ENCODE results near the gene MIPEP.

Gene MIPEP

GRCh38 chr13:23849670-23850069 is 39.5 kb downstream of the MIPEP start:
- no peak for DNase-seq

GRCh38 chr13:23848646-23849141 is 40.5 kb downstream of the MIPEP start:
- DNase-seq, result no peak

DNA sequence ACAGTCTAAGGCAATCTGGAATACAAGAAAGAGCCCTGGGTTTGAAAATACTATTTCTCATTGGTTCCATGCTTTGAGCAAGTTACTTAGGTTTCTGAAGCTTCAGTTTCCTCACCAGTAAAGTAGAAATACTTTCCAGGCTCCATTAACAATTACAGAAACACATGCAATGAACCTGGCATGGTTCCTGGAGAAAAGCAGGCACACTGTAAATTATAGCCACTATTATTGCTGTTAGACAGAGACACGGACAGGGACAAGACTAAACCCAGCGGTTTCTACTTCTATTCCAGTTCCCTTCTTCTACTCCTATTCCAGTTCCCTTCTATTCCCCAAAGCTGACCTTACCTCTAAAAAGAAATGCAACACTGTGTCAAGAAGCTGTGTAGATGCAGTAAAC is 41.2 kb downstream of the MIPEP start:
- no peak for DNase-seq

- no peak for DNase-seq
Observed at GRCh38 chr13:23847497-23847896, 41.7 kb downstream of the MIPEP start.

- no peak for DNase-seq
Observed at GRCh38 chr13:23845105-23845725, 44.0 kb downstream of the MIPEP start.

- no peak for DNase-seq
Observed at GRCh38 chr13:23844132-23844531, 45.1 kb downstream of the MIPEP start.

- DNase-seq, result no peak
Observed at GRCh38 chr13:23843436-23843835, 45.8 kb downstream of the MIPEP start.

DNA sequence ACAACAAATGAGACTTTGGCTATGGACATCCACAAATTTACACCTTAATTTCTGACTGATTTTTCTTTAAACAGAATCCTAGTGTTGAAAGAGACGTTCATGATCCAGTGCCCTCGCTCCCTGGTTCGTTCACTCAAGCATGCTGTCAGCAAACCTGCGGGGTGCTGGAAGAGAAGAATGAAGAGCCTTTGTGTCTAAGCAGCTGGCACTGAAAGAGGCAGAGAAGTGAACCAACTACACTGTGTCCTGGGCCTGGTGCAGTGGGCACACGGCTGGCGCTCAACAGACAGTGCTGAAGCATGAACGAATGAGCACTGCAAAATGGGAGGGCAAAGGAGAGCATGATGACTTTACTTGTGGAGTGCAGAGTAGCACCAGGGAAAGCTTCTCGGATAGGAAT is 46.8 kb downstream of the MIPEP start:
- DNase-seq, result no peak

GRCh38 chr13:23833733-23834611 is 55.2 kb downstream of the MIPEP start:
- DNase-seq, result no peak

GRCh38 chr13:23828866-23829265 is 60.3 kb downstream of the MIPEP start:
- no peak for DNase-seq

DNA sequence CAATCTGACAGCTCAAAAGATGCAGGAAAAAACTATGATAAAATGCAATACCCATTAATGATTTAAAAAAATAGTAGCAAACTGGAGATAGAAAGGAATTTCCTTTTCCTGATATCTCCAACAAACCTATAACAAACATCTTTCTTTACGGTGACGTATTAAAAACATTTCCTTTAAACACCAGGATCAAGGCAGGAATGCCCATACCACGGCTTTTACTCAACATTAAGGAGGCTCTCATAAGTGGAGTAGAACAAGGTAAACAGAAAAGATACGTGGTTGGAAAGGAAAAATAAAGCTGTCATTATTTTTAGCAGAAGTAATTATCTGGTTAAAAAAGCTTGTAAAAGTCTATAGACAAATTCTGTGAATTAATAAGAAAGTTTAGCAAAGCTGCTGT is 61.1 kb downstream of the MIPEP start:
- no peak for DNase-seq

DNA sequence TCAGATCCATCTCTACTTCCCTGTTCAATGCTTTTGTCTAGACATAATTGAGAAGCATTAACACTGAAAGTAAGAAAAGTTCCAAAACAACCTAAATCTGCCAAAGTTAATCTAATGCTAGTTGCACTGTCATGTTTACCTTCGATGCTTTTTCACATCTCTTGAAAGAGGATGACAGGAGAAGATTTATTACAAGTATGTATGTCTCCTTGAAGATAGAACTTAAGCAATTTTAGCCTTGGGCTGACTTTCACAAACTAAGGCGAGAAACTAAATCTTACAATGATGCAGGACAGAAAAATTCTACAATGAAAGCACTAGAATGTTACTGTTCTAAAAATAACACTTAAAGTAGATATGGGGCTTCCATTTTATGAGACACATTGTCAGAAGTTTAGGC is 64.0 kb downstream of the MIPEP start:
- DNase-seq, result no peak

- no peak for DNase-seq
Observed at GRCh38 chr13:23824371-23824770, 64.8 kb downstream of the MIPEP start.

- DNase-seq, result no peak
Observed at GRCh38 chr13:23822252-23822824, 66.9 kb downstream of the MIPEP start.

DNA sequence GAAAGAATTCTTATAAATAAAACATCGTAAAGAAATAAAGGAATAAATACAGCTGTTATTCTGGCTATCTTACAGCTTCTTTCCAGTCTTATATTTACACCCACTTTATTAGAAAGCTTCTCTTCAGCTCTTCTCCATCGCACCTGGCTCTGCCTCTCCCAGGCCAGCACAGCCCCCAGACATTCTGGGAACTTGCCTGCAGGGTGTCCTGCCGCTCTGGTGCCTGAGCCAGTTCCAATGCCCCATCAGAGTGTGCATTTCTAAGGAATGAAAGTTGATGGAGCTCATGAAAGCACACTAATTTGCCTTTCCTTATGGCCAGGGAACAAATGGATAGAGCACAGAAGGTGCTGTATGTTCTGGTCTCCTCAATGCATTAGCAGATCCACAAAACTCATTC is 68.7 kb downstream of the MIPEP start:
- DNase-seq, result no peak

GRCh38 chr13:23817830-23818229 is 71.4 kb downstream of the MIPEP start:
- no peak for DNase-seq

GRCh38 chr13:23817136-23817535 is 72.1 kb downstream of the MIPEP start:
- DNase-seq, result no peak

GRCh38 chr13:23813635-23814034 is 75.6 kb downstream of the MIPEP start:
- no peak for DNase-seq

DNA sequence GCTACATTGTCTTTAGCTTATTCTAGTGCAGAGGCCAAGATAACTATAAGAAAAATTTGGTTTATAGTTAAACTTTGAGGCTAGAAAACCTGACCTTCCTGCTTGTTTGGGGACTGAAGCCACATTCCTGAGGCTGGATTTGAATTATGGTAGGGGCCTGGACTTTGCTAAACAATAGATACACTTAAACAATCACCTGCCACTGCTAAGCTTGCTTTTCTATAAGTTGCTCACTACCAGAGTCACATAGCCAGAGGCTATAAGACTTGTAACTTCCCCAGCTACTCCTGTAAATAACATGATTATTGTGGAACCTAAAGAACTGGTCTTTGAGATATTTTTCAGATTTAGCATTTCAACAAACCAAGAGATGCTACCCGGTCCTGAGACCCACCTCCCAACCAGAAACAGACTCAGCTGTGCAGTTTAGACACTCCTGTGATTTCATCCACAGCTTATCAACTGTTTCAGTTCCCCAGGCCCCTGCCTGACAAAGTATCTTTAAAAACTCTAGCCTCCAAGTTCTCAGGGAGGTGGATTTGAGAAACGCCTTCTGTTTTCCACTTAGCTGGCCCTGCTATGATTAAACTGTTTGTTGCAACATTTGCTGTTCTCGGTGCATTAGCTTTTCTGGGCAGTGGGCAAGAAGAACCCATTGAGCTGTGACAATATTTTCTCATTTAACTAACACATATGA is 77.7 kb downstream of the MIPEP start:
- DNase-seq, result no peak

DNA sequence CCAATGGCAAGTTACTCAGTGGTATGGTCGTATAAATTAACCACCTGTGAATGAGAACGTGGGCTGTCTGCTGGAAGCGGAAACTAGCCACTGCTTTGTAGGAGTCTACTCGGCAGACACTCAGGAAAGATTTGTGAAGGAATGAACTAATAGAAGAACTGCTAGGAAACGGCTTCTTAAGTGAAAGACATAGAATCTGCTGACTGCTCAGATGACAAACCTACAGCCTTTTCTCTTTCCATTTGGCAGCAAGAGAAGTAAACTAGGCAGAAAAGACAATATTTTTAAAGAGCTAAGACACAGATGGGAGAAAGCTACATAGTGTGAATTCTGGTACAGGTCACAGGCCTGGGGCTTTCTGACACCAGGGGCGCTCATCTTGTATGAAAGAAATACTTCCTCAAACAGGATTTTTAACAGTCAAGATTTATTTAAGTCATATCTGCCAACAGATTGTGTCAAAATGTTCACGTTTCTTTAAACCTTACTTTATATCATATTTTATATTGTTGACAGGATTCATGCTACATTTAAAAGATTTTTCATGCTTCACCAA is 78.4 kb downstream of the MIPEP start:
- no peak for DNase-seq

GRCh38 chr13:23808803-23809202 is 80.4 kb downstream of the MIPEP start:
- no peak for DNase-seq

DNA sequence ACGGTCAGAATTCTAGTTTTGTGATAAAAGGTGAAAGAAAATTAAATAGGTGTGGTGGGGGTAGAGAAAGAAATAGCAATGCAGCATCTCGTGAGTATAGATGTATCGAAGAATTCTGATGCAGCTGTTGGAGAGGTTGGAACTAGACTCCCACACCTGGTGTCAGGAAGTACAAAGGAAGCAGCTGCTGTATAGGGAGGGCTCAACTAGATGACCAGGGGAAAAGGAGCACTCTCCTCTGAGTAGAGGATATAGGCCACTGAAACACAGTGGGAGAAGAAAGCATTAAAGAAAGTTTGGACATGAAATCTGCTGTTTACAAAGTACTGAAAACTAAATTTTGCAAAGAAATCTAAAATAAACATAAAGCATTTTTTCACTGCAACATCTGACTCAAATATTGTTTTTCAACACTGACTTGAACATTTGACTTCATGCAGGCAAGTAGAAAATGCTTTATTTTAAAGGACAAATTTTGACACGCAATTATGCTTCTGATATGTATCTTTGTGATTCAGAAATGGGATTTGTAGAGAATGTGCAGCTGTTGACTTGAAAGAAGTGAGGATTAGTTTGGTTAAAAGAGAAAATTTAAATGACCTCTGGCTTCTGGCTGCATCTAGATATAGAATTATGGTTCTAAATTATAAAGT is 82.2 kb downstream of the MIPEP start:
- no peak for DNase-seq

- DNase-seq, result no peak
Observed at GRCh38 chr13:23805821-23806220, 83.4 kb downstream of the MIPEP start.
